GM10266 (cell line): Measurements from ENCODE around the gene ZNF560.

Source experiments
- DNase-seq: peaks from one replicate; pipeline ENCODE4 v3.0.0; 2012; ENCODE audit errors: extremely low spot score
- TF ChIP-seq, protein P1 (sequence below): IDR thresholded peaks from 2 replicates; pipeline ENCODE4 v1.5.1; 2012; ENCODE audit warnings: mild to moderate bottlenecking, low read depth; ENCODE audit not compliant: control insufficient read depth, insufficient read depth; ENCODE audit errors: missing control alignments

Gene ZNF560

DNA sequence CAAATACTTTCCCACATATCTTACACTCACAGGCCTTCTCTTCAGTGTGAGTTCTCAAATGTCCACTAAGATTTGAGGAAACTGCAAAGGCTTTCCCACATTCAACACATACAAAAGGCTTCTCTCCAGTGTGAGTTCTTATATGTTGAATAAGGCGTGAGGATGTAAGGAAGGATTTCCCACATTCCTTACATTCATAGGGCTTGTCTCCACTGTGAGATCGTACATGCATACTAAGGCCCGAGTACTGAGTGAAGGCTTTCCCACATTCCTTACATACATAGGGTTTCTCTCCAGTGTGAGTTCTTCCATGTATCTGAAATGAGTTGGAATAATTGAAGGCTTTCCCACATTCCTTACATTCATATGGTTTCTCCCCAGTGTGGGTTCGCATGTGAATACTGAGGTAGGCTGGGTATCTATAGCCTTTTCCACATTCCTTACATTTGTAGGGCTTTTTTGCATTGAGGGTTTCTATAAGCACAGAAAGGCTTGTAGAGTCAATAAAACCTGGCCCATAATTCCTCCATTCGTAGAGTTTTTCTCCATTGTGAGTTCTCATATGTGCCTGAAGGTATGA, 30.4 kb upstream of the ZNF560 start:
- TF ChIP-seq, protein P1, sequence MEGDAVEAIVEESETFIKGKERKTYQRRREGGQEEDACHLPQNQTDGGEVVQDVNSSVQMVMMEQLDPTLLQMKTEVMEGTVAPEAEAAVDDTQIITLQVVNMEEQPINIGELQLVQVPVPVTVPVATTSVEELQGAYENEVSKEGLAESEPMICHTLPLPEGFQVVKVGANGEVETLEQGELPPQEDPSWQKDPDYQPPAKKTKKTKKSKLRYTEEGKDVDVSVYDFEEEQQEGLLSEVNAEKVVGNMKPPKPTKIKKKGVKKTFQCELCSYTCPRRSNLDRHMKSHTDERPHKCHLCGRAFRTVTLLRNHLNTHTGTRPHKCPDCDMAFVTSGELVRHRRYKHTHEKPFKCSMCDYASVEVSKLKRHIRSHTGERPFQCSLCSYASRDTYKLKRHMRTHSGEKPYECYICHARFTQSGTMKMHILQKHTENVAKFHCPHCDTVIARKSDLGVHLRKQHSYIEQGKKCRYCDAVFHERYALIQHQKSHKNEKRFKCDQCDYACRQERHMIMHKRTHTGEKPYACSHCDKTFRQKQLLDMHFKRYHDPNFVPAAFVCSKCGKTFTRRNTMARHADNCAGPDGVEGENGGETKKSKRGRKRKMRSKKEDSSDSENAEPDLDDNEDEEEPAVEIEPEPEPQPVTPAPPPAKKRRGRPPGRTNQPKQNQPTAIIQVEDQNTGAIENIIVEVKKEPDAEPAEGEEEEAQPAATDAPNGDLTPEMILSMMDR: no peak
- no peak for DNase-seq

DNA sequence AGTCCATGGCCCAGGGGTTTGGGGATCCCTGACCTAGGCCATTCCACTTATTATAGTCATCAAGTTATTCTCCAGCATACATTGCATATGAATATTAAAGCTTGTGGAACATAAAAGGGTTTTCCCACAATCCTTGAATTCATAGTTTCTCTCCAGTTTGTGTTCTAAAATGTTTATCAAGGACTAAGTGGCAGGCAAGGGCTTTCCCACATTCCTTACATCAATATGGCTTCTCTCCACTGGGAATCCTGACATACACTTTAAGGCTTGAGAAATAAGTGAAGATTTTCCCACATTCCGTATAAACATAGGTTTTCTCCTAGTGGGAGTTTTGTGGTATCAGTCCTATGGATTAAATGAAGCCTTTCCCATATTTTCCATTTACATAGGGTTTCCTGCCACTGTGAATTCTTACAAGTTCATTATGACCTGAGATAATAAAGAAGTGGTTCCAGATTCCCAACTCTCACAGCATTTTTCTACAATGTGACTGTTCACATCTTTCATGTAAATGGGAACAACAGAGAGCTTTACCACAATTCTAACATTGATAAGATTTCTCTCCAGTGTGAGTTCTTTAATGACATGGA, 25.6 kb upstream of the ZNF560 start:
- DNase-seq: no peak
- TF ChIP-seq, protein P1: no peak

DNA sequence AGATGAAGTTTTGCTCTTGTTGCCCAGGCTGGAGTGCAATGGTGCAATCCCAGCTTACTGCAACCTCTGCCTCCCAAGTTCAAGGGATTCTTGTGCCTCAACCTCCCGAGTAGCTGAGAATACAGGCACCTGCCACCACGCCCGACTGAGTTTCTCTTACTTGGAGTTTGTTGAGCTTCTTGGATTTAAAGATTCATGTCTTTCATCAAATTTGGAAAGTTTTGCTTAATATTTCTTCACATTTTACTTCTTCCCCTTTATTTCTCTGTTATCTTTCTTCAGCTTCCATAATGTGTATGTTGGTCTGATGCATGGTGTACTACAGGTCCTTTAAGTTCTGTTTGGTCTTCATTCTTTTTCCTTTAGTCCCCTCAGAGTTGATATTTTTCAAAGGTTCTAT, 8.9 kb upstream of the ZNF560 start:
- no peak for DNase-seq
- TF ChIP-seq, protein P1: no peak

DNA sequence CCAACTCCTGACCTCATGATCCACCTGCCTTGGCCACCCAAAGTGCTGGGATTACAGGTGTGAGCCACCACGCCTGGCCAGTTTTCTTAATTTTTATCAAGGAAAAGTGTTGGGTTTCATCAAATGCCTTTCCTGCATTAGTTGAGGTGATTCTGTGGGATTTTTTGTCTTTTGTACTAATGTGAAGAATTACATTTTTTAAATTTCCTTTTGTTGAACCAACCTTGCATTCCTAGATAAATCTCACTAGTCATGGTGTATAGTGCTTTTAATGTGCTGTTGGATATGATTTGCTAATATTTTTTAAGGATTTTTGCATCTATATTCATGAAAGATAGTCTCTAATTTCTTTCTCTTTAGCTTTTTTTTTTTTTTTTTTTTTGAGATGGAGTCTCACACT, 2.4 kb upstream of the ZNF560 start:
- TF ChIP-seq, protein P1: no peak

DNA sequence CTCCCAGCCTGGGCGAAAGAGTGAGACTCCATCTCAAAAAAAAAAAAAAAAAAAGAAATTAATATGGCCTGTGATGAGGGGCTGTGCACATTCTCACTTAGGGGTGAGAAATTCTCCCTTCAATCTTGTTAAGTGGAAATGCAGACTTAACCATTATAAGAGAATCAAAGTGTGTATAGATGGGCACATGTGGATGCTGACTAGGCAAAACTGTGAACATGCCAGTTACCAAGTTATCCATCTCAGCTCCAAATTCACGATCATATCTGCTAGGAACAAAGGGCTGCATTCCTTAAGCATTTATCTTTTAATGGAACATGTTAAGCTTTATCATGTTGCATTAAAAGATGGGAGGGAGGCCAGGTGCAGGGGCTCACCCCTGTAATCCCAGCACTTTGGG, 4.3 kb downstream of the ZNF560 start:
- TF ChIP-seq, protein P1: no peak
- no peak for DNase-seq

More for the DNA sequence above, 2.4 kb upstream of the ZNF560 start:
- DNase-seq: no peak

DNA sequence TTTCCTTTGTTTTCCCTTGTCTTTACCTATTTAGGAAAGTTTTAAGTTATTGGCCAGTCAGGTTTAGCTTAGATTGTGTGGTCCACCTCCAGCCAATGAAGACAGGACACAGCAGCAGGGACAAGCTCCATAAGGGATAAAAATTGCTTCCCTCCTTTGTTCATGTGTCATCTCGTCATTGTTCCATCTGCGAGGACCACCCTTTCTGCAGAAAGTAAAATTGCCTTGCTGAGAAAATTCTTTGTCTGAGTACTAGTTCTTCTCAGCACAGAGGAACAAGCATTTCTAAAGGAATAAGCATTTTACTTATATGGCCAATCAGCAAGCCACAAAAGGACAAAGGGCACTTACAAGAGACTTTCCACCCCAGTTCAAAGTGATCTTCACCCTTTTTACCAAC, 11.4 kb downstream of the ZNF560 start:
- DNase-seq: no peak
- TF ChIP-seq, protein P1: no peak

DNA sequence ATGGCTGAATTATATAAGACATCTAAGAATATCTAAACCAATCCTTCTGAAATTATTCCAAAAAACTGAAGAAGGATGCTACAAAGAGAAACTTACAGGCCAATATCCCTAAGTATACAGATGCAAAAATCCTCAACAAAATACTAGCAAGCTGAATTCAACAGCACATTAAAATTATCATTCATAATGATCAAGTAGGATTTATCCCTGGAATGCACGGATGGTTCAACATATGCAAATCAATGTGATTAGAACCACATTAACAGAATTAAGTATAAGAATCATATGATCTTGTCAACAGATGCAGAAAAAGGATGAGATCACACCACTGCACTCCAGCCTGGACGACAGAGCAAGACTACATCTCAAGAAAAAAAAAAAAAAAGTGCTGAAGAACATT, 13.3 kb downstream of the ZNF560 start:
- no peak for DNase-seq

More for the DNA sequence above, 13.3 kb downstream of the ZNF560 start:
- TF ChIP-seq, protein P1: no peak
